Measurements from ENCODE around the gene SH3RF2.

Gene SH3RF2

DNA sequence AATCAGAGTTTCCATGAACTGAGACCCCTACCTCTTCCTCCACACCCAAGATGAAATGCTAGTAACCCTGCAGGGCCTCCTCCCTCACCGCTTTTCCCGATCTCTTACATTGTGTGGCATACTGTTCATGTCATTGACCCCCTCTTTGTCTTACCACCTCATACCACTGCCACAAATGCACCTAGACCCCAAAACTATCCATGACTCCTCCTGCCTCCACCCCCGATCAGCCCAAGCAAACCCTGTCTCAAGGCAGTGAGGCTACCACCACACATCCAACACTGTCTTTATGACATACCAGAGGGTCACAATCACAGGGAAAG, 113.3 kb downstream of the SH3RF2 start:
- TF ChIP-seq, protein P1, sequence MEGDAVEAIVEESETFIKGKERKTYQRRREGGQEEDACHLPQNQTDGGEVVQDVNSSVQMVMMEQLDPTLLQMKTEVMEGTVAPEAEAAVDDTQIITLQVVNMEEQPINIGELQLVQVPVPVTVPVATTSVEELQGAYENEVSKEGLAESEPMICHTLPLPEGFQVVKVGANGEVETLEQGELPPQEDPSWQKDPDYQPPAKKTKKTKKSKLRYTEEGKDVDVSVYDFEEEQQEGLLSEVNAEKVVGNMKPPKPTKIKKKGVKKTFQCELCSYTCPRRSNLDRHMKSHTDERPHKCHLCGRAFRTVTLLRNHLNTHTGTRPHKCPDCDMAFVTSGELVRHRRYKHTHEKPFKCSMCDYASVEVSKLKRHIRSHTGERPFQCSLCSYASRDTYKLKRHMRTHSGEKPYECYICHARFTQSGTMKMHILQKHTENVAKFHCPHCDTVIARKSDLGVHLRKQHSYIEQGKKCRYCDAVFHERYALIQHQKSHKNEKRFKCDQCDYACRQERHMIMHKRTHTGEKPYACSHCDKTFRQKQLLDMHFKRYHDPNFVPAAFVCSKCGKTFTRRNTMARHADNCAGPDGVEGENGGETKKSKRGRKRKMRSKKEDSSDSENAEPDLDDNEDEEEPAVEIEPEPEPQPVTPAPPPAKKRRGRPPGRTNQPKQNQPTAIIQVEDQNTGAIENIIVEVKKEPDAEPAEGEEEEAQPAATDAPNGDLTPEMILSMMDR (conservative IDR thresholded peaks at IDR 0.05), result peak; percentile 31

DNA sequence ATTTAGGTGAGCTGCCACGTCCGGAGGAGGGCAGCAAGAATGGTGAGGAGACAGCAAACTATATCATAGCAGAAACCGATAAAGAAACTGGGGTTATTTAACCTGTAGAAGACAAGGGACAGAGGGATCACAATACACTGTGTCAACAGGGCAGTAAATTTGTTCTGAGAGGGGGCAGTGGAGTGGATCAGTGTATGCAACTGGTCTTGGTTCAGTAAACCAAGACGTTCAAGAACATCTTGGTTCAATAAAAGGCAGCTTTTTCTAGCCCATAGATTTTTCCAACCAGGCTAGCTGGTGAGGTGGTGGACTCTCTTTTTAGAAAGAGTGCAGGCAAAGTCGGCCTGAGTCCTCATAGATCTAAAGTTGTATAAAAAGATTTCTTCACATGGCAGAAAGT, 113.7 kb downstream of the SH3RF2 start:
- TF ChIP-seq, protein P1 (conservative IDR thresholded peaks at IDR 0.05), result no peak
- H3K27ac ChIP-seq, result no peak overlapping the region

More for the DNA sequence above, 113.3 kb downstream of the SH3RF2 start:
- no peak overlapping the region for H3K27ac ChIP-seq

DNA sequence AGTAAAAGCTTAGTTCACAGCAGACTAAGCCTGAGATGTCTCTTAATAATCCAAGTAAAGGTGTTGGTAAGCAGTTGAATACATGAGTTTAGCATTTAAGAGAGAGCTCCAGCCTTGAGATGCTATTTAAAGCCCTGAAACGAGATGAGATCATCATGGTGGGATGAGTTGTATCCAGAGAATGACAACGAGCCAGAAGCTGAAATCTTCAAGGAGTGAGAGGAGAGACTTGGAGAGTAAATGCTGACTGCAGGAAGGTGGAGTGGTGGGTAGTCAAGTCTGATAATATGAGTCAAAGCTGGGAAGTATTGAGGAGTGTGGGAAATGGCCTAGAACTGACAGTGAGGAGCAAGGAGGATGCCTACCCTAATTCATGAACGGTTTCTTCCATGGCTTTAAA, 115.3 kb downstream of the SH3RF2 start:
- TF ChIP-seq, protein P1 (conservative IDR thresholded peaks at IDR 0.05), result no peak
- no peak overlapping the region for H3K27ac ChIP-seq

DNA sequence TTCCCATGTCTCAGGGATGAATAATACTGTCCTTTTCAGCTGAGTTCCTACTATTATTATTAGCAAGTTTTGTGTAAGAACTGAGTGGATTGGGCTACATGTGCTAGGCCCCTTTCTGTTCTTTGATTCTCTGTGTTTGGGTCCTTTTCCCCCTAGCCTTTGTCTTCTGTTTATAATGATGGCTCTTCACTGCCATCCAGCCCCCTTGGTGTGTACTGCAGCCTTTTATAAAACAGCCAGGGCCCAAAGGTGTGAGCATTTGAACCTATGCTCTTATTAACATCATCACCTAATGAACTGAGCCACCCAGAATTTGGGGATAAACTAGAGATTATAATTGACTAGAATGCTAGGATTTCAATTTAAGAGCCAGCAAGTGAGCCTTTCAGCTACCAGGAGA, 116.4 kb downstream of the SH3RF2 start:
- no peak overlapping the region for H3K27ac ChIP-seq
- TF ChIP-seq, protein P1 (conservative IDR thresholded peaks at IDR 0.05), result no peak; the same call in 1 of the 2 replicates

DNA sequence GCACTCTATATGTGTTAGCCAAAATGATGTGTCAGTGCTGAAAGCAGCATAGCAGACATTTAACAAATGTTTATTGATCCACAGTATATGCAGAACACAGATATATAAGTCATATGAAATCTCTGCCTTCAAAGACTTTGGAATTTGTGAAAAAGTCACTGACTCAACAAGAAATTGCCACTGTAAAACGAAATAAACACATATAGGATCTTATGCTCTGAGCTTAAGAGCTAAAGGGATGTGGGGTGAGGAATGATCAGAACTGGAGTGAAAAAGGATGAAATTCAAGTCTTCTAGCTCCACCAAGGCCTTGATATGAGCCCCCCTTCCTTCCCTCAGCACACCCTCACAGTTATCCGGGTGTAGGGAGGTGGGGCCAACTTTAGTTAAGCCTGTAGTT, 119.1 kb downstream of the SH3RF2 start:
- H3K27ac ChIP-seq, result no peak overlapping the region
- TF ChIP-seq, protein P1 (conservative IDR thresholded peaks at IDR 0.05), result no peak

DNA sequence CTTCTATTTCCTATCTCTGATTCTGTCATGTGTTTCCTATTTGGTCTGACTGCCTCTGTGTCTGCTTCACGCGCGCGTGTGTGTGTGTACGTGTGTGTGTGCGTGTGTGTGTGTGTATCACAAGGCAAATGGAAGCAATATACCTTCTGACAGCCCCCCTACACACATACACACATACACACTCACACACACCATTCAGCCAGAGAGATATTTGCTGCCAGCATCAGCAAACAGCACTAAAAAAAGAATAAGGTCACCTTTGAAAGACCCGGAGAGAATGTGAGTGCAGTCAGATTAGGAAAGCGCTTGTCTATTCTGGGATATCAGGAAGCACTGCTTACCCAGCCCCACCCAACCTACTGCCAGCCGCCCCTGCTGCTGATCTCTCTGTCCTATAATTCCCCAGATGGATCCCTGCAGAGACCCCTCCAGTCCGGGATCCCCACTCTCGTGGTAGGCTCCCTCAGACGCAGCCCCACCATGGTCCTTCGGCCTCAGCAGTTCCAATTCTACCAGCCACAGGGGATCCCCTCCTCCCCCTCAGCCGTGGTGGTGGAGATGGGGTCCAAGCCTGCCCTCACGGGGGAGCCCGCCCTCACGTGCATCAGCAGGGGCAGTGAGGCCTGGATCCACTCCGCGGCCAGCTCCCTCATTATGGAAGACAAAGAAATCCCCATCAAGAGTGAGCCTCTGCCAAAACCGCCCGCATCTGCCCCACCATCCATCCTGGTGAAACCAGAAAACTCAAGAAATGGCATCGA, 123.3 kb downstream of the SH3RF2 start:
- no peak overlapping the region for H3K27ac ChIP-seq
- TF ChIP-seq, protein P1 (conservative IDR thresholded peaks at IDR 0.05), result no peak

DNA sequence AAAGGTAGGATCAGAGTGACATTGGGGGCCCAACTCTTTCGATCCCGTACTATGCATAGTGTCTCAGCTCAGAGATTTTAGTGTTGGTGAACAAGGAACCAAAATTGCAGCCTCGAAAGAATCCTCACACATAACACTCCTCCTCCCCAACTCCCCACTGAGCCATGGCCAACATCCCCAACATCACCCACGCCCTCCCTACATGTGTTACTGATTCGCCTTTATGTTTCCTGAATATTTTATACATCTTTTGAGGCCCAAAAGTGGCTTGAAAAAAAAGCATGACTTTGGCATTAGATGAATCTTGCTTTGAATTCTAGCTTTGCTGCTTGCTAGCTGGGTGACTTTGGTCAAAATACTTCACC, 123.8 kb downstream of the SH3RF2 start:
- TF ChIP-seq, protein P1 (conservative IDR thresholded peaks at IDR 0.05), result no peak
- no peak overlapping the region for H3K27ac ChIP-seq

Data from VCaP (cell line).